Trophoblast cell (in vitro differentiated cells and primary cell): ENCODE results near the gene NCAM1.

Source experiments
- DNase-seq, 2 donors: peaks; one replicate each; pipeline ENCODE4 v3.0.0-alpha.2; 2016
- H2AFZ ChIP-seq: 2 replicates; pipeline ENCODE4 v1.6.1; 2013; ENCODE audit warnings: low read length, moderate library complexity, mild to moderate bottlenecking; ENCODE audit not compliant: insufficient read depth, poor library complexity
- H2AK5ac ChIP-seq: 2 replicates; pipeline ENCODE4 v1.6.1; 2013; ENCODE audit warnings: mild to moderate bottlenecking, low read length
- H2BK120ac ChIP-seq: 2 replicates; pipeline ENCODE4 v1.6.1; 2013; ENCODE audit warnings: low read length, mild to moderate bottlenecking, moderate library complexity; ENCODE audit not compliant: insufficient read depth, poor library complexity
- H2BK12ac ChIP-seq: 2 replicates; pipeline ENCODE4 v1.6.1; 2013; ENCODE audit warnings: mild to moderate bottlenecking, low read length, moderate library complexity
- H2BK5ac ChIP-seq: 2 replicates; pipeline ENCODE4 v1.6.1; 2013; ENCODE audit warnings: low read length, low read depth, moderate library complexity, mild to moderate bottlenecking; ENCODE audit not compliant: poor library complexity
- H3K14ac ChIP-seq: 2 replicates; pipeline ENCODE4 v1.6.1; 2013; ENCODE audit warnings: mild to moderate bottlenecking, low read length
- H3K18ac ChIP-seq: 2 replicates; pipeline ENCODE4 v1.6.1; 2013; ENCODE audit warnings: mild to moderate bottlenecking, low read length
- H3K23ac ChIP-seq: 2 replicates; pipeline ENCODE4 v1.6.1; 2013; ENCODE audit warnings: low read length
- H3K27ac ChIP-seq: 2 replicates; pipeline ENCODE4 v1.5.1; 2013; ENCODE audit warnings: low read depth, mild to moderate bottlenecking, inconsistent platforms, low read length, moderate library complexity
- H3K27me3 ChIP-seq: 2 replicates; pipeline ENCODE4 v1.6.1; 2013; ENCODE audit warnings: inconsistent platforms, mild to moderate bottlenecking, low read length, moderate library complexity; ENCODE audit not compliant: insufficient read depth
- H3K36me3 ChIP-seq, 2 experiments: 1 replicate in 1 of 2; 2 replicates in 1 of 2; pipeline ENCODE4 v1.6.1; 2013; ENCODE audit warnings: low read length in 2 of 2, mild to moderate bottlenecking in 2 of 2, moderate library complexity in 1 of 2; ENCODE audit not compliant: insufficient read depth in 2 of 2, control insufficient read depth in 1 of 2
- H3K4ac ChIP-seq: 2 replicates; pipeline ENCODE4 v1.6.1; 2013; ENCODE audit warnings: low read depth, mild to moderate bottlenecking, low read length, moderate library complexity
- H3K4me1 ChIP-seq, 2 experiments: 1 replicate in 1 of 2; 2 replicates in 1 of 2; pipeline ENCODE4 v1.6.1; 2013; ENCODE audit warnings: low read length in 2 of 2, mild to moderate bottlenecking in 2 of 2, moderate library complexity in 1 of 2; ENCODE audit not compliant: insufficient read depth in 2 of 2, control insufficient read depth in 1 of 2
- H3K4me2 ChIP-seq: 2 replicates; pipeline ENCODE4 v1.6.1; 2013; ENCODE audit warnings: inconsistent platforms, mild to moderate bottlenecking, low read length, moderate library complexity
- H3K4me3 ChIP-seq: 2 replicates; pipeline ENCODE4 v1.5.1; 2013; ENCODE audit warnings: mild to moderate bottlenecking, low read depth, low read length, inconsistent platforms
- H3K79me1 ChIP-seq: one replicate; pipeline ENCODE4 v1.6.1; 2013; ENCODE audit warnings: low read length
- H3K79me2 ChIP-seq: 2 replicates; pipeline ENCODE4 v1.6.1; 2013; ENCODE audit warnings: low read length, mild to moderate bottlenecking; ENCODE audit not compliant: control insufficient read depth, insufficient read depth, poor library complexity
- H3K9ac ChIP-seq: 2 replicates; pipeline ENCODE4 v1.6.1; 2013; ENCODE audit warnings: mild to moderate bottlenecking, low read length
- H3K9me3 ChIP-seq: 2 replicates; pipeline ENCODE4 v1.6.1; 2013; ENCODE audit warnings: low read depth, mild to moderate bottlenecking, control low read depth, inconsistent platforms, low read length; ENCODE audit not compliant: insufficient read depth
- H4K12ac ChIP-seq: 2 replicates; pipeline ENCODE4 v1.6.1; 2013; ENCODE audit warnings: low read depth, mild to moderate bottlenecking, low read length, moderate library complexity
- H4K8ac ChIP-seq: 2 replicates; pipeline ENCODE4 v1.6.1; 2013; ENCODE audit warnings: low read depth, mild to moderate bottlenecking, low read length, moderate library complexity
- H4K91ac ChIP-seq: one replicate; pipeline ENCODE4 v1.6.1; 2013; ENCODE audit warnings: low read depth, mild to moderate bottlenecking, low read length, moderate library complexity
- WGBS: extraction: QIAGEN DNeasy Blood & Tissue Kit; methylation state at CpG from one replicate; pipeline ENCODE4 v1.1.7; 2013; ENCODE audit warnings: missing lambda C conversion rate; ENCODE audit not compliant: insufficient read length, insufficient coverage; ENCODE audit errors: extremely low coverage; 5-methylcytosine and 5-hydroxymethylcytosine counted together

Gene NCAM1

GRCh38 chr11:113043698-113044097, 82.5 kb downstream of the NCAM1 start:
- Histone ChIP-seq H4K12ac (no peak overlapping the region), H3K4me3 (no peak overlapping the region), H3K14ac (no peak overlapping the region), H3K79me1 (no peaks in the 10 kb centered on the region), H3K4me2 (no peak overlapping the region), H4K91ac (no peak overlapping the region), H3K36me3 (no peaks in the 10 kb centered on the region), H2BK12ac (no peak overlapping the region), H3K4ac (no peak overlapping the region), H2BK5ac (no peak overlapping the region), H3K18ac (no peak overlapping the region), H2AK5ac (no peak overlapping the region), H3K9ac (no peak overlapping the region), H3K27ac (no peak overlapping the region), H4K8ac (no peak overlapping the region), H2AFZ (no peak overlapping the region), H2BK120ac (no peak overlapping the region), H3K23ac (no peak overlapping the region), H3K27me3 (no peaks in the 10 kb centered on the region), H3K4me1 (no peaks in the 10 kb centered on the region), H3K9me3 (no peaks in the 10 kb centered on the region), H3K79me2 (no peaks in the 10 kb centered on the region)
- DNase-seq: no peak
- no CpG with 5 or more reads among the region's 5 CpGs for WGBS

GRCh38 chr11:113045146-113045545, 83.9 kb downstream of the NCAM1 start:
- Histone ChIP-seq H3K36me3 (no peaks in the 10 kb centered on the region), H3K27me3 (no peaks in the 10 kb centered on the region), H3K14ac (no peak overlapping the region), H2BK12ac (no peak overlapping the region), H3K9me3 (no peaks in the 10 kb centered on the region), H4K91ac (no peak overlapping the region), H3K4me3 (no peak overlapping the region), H4K8ac (no peak overlapping the region), H2BK120ac (no peak overlapping the region), H3K4ac (no peak overlapping the region), H2AK5ac (no peak overlapping the region), H2BK5ac (no peak overlapping the region), H3K9ac (no peak overlapping the region), H3K4me2 (no peak overlapping the region), H3K4me1 (no peaks in the 10 kb centered on the region), H3K23ac (no peak overlapping the region), H3K27ac (no peak overlapping the region), H3K79me1 (no peaks in the 10 kb centered on the region), H3K79me2 (no peaks in the 10 kb centered on the region), H4K12ac (no peak overlapping the region), H3K18ac (no peak overlapping the region), H2AFZ (no peak overlapping the region)
- no CpG with 5 or more reads among the region's 15 CpGs for WGBS
- no peak for DNase-seq

- H3K27me3 ChIP-seq: no peaks in the 10 kb centered on the region
- H3K4me2 ChIP-seq: no peak overlapping the region
- no peak overlapping the region for H2AFZ ChIP-seq
- H3K18ac ChIP-seq: no peak overlapping the region
- H3K9me3 ChIP-seq: no peaks in the 10 kb centered on the region
- no peak overlapping the region for H2AK5ac ChIP-seq
- H3K4me1 ChIP-seq: no peaks in the 10 kb centered on the region
- no peak overlapping the region for H4K12ac ChIP-seq
- no peak overlapping the region for H3K4ac ChIP-seq
- no peak overlapping the region for H3K27ac ChIP-seq
- H4K91ac ChIP-seq: no peak overlapping the region
- DNase-seq: no peak
- no peak overlapping the region for H3K23ac ChIP-seq
- H2BK12ac ChIP-seq: no peak overlapping the region
- H3K36me3 ChIP-seq: no peaks in the 10 kb centered on the region
- H2BK5ac ChIP-seq: no peak overlapping the region
- no peak overlapping the region for H3K9ac ChIP-seq
- no peaks in the 10 kb centered on the region for H3K79me2 ChIP-seq
- WGBS: no CpG with 5 or more reads among the region's 2 CpGs
- H3K79me1 ChIP-seq: no peaks in the 10 kb centered on the region
- no peak overlapping the region for H4K8ac ChIP-seq
- no peak overlapping the region for H2BK120ac ChIP-seq
- H3K4me3 ChIP-seq: no peak overlapping the region
- no peak overlapping the region for H3K14ac ChIP-seq
Observed at GRCh38 chr11:113046866-113047265, 85.6 kb downstream of the NCAM1 start.

DNA sequence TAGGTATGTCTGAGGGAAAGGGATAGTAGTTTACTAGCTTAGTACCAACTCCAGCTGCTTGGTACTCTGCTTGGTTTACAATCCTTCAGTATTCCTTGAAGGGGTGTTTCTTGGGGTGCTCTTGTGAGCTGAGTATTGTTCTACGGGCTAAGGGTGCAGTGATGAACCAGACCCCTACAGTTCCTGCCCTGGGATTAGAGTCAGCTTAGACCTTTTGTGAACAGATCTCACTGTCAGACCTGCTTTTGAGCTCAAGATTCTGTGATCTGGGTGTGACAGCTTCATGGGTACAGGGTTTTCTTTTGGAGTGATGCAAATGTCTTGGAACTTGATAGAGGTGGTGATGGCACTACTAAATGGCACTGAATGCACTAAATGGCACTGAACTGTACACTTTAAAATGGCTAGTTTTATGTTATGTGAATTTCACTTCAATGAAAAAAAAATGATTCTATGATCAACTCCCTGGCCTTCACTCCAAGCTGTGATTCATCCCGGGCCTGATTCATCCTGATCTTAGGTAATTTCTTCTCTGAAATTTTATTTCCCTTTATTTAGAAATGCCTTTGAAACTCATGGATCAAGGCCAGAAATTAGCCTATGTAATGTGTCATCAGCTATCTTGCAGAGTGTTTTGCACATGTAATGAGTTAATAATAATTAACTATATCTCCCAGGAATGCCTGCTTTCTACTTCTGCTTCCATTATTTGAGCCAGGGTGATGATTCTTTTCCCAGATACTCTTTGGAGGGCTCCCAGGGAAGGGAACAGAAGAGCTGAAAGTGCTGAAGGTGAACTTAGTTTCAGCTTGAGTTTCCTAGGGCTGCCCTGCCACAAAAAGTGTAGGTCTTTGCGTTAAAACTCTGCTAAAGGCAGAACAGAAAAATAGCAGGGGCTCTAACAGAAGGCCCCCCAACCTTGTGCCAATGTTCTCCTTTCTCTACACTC, 87.9 kb downstream of the NCAM1 start:
- Histone ChIP-seq H2BK5ac (no peak overlapping the region), H3K79me2 (no peaks in the 10 kb centered on the region), H4K8ac (no peak overlapping the region), H2AFZ (no peak overlapping the region), H3K18ac (no peak overlapping the region), H3K4me1 (no peaks in the 10 kb centered on the region), H2BK120ac (no peak overlapping the region), H3K14ac (no peak overlapping the region), H3K23ac (no peak overlapping the region), H3K27ac (no peak overlapping the region), H3K4me2 (no peak overlapping the region), H4K91ac (no peak overlapping the region), H2BK12ac (no peak overlapping the region), H4K12ac (no peak overlapping the region), H3K4me3 (no peak overlapping the region), H3K79me1 (no peaks in the 10 kb centered on the region), H3K4ac (no peak overlapping the region), H3K27me3 (no peaks in the 10 kb centered on the region), H3K36me3 (no peaks in the 10 kb centered on the region), H3K9ac (no peak overlapping the region), H2AK5ac (no peak overlapping the region), H3K9me3 (no peaks in the 10 kb centered on the region)
- no CpG with 5 or more reads among the region's 3 CpGs for WGBS
- no peak for DNase-seq
